Fibroblast of skin of scalp (primary cell): ENCODE data around the gene OR2T3. TPM values are rescaled to one million over a fixed set of nuclear protein-coding genes. Genes with fewer than 3 reads are reported as not detected.
"Not testable (repeated sequence)": the region's sequence is repeated elsewhere in the genome, so short reads cannot be mapped to it uniquely, and the experiment has no call there.

ENCODE experiments used
- DNase-seq: peaks from one replicate; pipeline ENCODE4 v3.0.0-alpha.2; 2013
- polyA plus RNA-seq, 2 experiments: library from polyadenylated mRNA; unstranded; fragments of 120-200 nt; gene quantifications; one replicate each; pipeline ENCODE4 v1.2.1, GENCODE V29; 2013; ENCODE audit not compliant: insufficient read length in 2 of 2

The OR2T3 gene
- not detected for polyA plus RNA-seq (2013, experiment 1 of 2; ENCODE audit: insufficient read length)
- polyA plus RNA-seq (2013, experiment 2 of 2; ENCODE audit: insufficient read length), result not detected

- DNase-seq, result not testable (repeated sequence)
Measured at GRCh38 chr1:248473051-248473450, at the start of gene OR2T3. Gene OR2T3 (plus strand): TSS chr1:248473351. CDS start chr1:248473351, 0 bp downstream.

- DNase-seq, result not testable (repeated sequence)
Measured at GRCh38 chr1:248427526-248428191, 45.5 kb upstream of the OR2T3 start.

GRCh38 chr1:248428192-248428533 is 45.0 kb upstream of the OR2T3 start:
- not testable (repeated sequence) for DNase-seq

GRCh38 chr1:248431683-248432082 is 41.5 kb upstream of the OR2T3 start:
- DNase-seq, result not testable (repeated sequence)

GRCh38 chr1:248432201-248432600 is 41.0 kb upstream of the OR2T3 start:
- not testable (repeated sequence) for DNase-seq

- not testable (repeated sequence) for DNase-seq
Measured at GRCh38 chr1:248433811-248434415, 39.2 kb upstream of the OR2T3 start.

GRCh38 chr1:248434913-248435312 is 38.2 kb upstream of the OR2T3 start:
- not testable (repeated sequence) for DNase-seq

GRCh38 chr1:248436303-248436702 is 36.8 kb upstream of the OR2T3 start:
- DNase-seq, result not testable (repeated sequence)

GRCh38 chr1:248438668-248439067 is 34.5 kb upstream of the OR2T3 start:
- not testable (repeated sequence) for DNase-seq

- DNase-seq, result not testable (repeated sequence)
Measured at GRCh38 chr1:248439283-248439682, 33.9 kb upstream of the OR2T3 start.

- DNase-seq, result not testable (repeated sequence)
Measured at GRCh38 chr1:248442500-248443277, 30.5 kb upstream of the OR2T3 start.

GRCh38 chr1:248444603-248445002 is 28.5 kb upstream of the OR2T3 start:
- not testable (repeated sequence) for DNase-seq

- not testable (repeated sequence) for DNase-seq
Measured at GRCh38 chr1:248445399-248445798, 27.8 kb upstream of the OR2T3 start, which contains the start of gene OR2T2. Gene OR2T2 (plus strand): TSS chr1:248445637. CDS start chr1:248452798, 7,161 bp downstream.

- DNase-seq, result not testable (repeated sequence)
Measured at GRCh38 chr1:248448409-248449074, 24.6 kb upstream of the OR2T3 start.

- not testable (repeated sequence) for DNase-seq
Measured at GRCh38 chr1:248449821-248450465, 23.2 kb upstream of the OR2T3 start.

GRCh38 chr1:248450466-248451145 is 22.5 kb upstream of the OR2T3 start:
- DNase-seq, result not testable (repeated sequence)

- not testable (repeated sequence) for DNase-seq
Measured at GRCh38 chr1:248453619-248454018, 19.5 kb upstream of the OR2T3 start.

GRCh38 chr1:248455045-248455444 is 18.1 kb upstream of the OR2T3 start:
- DNase-seq, result not testable (repeated sequence)

- DNase-seq, result not testable (repeated sequence)
Measured at GRCh38 chr1:248456635-248457034, 16.5 kb upstream of the OR2T3 start.

- DNase-seq, result not testable (repeated sequence)
Measured at GRCh38 chr1:248459117-248459516, 14.0 kb upstream of the OR2T3 start.

- no peak for DNase-seq
Measured at GRCh38 chr1:248471154-248471553, 2.0 kb upstream of the OR2T3 start.
